ENCODE data around the gene RIC1.
"Not testable (repeated sequence)": the region's sequence is repeated elsewhere in the genome, so short reads cannot be mapped to it uniquely, and the experiment has no call there.

The RIC1 gene

GRCh38 chr9:5642170-5642569, 13.3 kb downstream of the RIC1 start:
- Histone ChIP-seq H3K4me2 (ENCODE audit: low read length) (no peak overlapping the region), H3K4me3 (ENCODE audit: low read length) (no peak overlapping the region), H3K27me3 (ENCODE audit: control insufficient read depth, insufficient read depth, low read length) (no peaks in the 10 kb centered on the region), H3K9me3 (replicated peaks; ENCODE audit: low read length) (no peaks in the 10 kb centered on the region), H3K36me3 (ENCODE audit: insufficient read depth, low read length) (no peaks in the 10 kb centered on the region), H3K9ac (ENCODE audit: low read depth, low read length) (no peak overlapping the region), H3K4me1 (ENCODE audit: control insufficient read depth, insufficient read depth, low read length) (peaks cover 6% of the 10 kb centered on the region)

GRCh38 chr9:5643005-5643624, 14.2 kb downstream of the RIC1 start:
- H3K4me1 ChIP-seq (ENCODE audit: control insufficient read depth, insufficient read depth, low read length) = peaks cover 6% of the 10 kb centered on the region
- no peak overlapping the region for H3K4me3 ChIP-seq (ENCODE audit: low read length)
- H3K27me3 ChIP-seq (ENCODE audit: control insufficient read depth, insufficient read depth, low read length) = no peaks in the 10 kb centered on the region
- H3K9ac ChIP-seq (ENCODE audit: low read depth, low read length) = no peak overlapping the region
- H3K4me2 ChIP-seq (ENCODE audit: low read length) = no peak overlapping the region
- H3K9me3 ChIP-seq (replicated peaks; ENCODE audit: low read length) = no peaks in the 10 kb centered on the region
- no peaks in the 10 kb centered on the region for H3K36me3 ChIP-seq (ENCODE audit: insufficient read depth, low read length)

- no peak overlapping the region for H3K9ac ChIP-seq (ENCODE audit: low read depth, low read length)
- no peaks in the 10 kb centered on the region for H3K36me3 ChIP-seq (ENCODE audit: insufficient read depth, low read length)
- no peak overlapping the region for H3K4me2 ChIP-seq (ENCODE audit: low read length)
- peaks cover 6% of the 10 kb centered on the region for H3K4me1 ChIP-seq (ENCODE audit: control insufficient read depth, insufficient read depth, low read length)
- H3K9me3 ChIP-seq (replicated peaks; ENCODE audit: low read length) = no peaks in the 10 kb centered on the region
- H3K27me3 ChIP-seq (ENCODE audit: control insufficient read depth, insufficient read depth, low read length) = no peaks in the 10 kb centered on the region
- no peak overlapping the region for H3K4me3 ChIP-seq (ENCODE audit: low read length)
Measured at GRCh38 chr9:5644501-5644900, 15.6 kb downstream of the RIC1 start.

GRCh38 chr9:5646116-5646515, 17.2 kb downstream of the RIC1 start:
- H3K4me3 ChIP-seq (ENCODE audit: low read length) = no peak overlapping the region
- no peaks in the 10 kb centered on the region for H3K36me3 ChIP-seq (ENCODE audit: insufficient read depth, low read length)
- H3K4me1 ChIP-seq (ENCODE audit: control insufficient read depth, insufficient read depth, low read length) = peaks cover 15% of the 10 kb centered on the region
- H3K9ac ChIP-seq (ENCODE audit: low read depth, low read length) = no peak overlapping the region
- H3K4me2 ChIP-seq (ENCODE audit: low read length) = no peak overlapping the region
- H3K9me3 ChIP-seq (replicated peaks; ENCODE audit: low read length) = no peaks in the 10 kb centered on the region
- H3K27me3 ChIP-seq (ENCODE audit: control insufficient read depth, insufficient read depth, low read length) = no peaks in the 10 kb centered on the region

- no peak overlapping the region for H3K4me2 ChIP-seq (ENCODE audit: low read length)
- H3K9ac ChIP-seq (ENCODE audit: low read depth, low read length) = no peak overlapping the region
- H3K9me3 ChIP-seq (replicated peaks; ENCODE audit: low read length) = peaks cover 7% of the 10 kb centered on the region
- H3K27me3 ChIP-seq (ENCODE audit: control insufficient read depth, insufficient read depth, low read length) = no peaks in the 10 kb centered on the region
- no peak overlapping the region for H3K4me3 ChIP-seq (ENCODE audit: low read length)
- H3K4me1 ChIP-seq (ENCODE audit: control insufficient read depth, insufficient read depth, low read length) = peaks cover 13% of the 10 kb centered on the region
- H3K36me3 ChIP-seq (ENCODE audit: insufficient read depth, low read length) = no peaks in the 10 kb centered on the region
Measured at GRCh38 chr9:5650356-5651105, 21.6 kb downstream of the RIC1 start.

- peak overlapping the region; percentile 35 for H3K4me2 ChIP-seq (ENCODE audit: low read length)
- H3K36me3 ChIP-seq (ENCODE audit: insufficient read depth, low read length) = no peaks in the 10 kb centered on the region
- peaks cover 13% of the 10 kb centered on the region for H3K4me1 ChIP-seq (ENCODE audit: control insufficient read depth, insufficient read depth, low read length)
- peaks cover 7% of the 10 kb centered on the region for H3K9me3 ChIP-seq (replicated peaks; ENCODE audit: low read length)
- no peaks in the 10 kb centered on the region for H3K27me3 ChIP-seq (ENCODE audit: control insufficient read depth, insufficient read depth, low read length)
- no peak overlapping the region for H3K4me3 ChIP-seq (ENCODE audit: low read length)
- no peak overlapping the region for H3K9ac ChIP-seq (ENCODE audit: low read depth, low read length)
Measured at GRCh38 chr9:5651246-5651645, 22.3 kb downstream of the RIC1 start.

- no peak overlapping the region for H3K9ac ChIP-seq (ENCODE audit: low read depth, low read length)
- no peak overlapping the region for H3K4me3 ChIP-seq (ENCODE audit: low read length)
- peaks cover 7% of the 10 kb centered on the region for H3K9me3 ChIP-seq (replicated peaks; ENCODE audit: low read length)
- H3K4me1 ChIP-seq (ENCODE audit: control insufficient read depth, insufficient read depth, low read length) = peaks cover 13% of the 10 kb centered on the region
- no peaks in the 10 kb centered on the region for H3K36me3 ChIP-seq (ENCODE audit: insufficient read depth, low read length)
- no peak overlapping the region for H3K4me2 ChIP-seq (ENCODE audit: low read length)
- no peaks in the 10 kb centered on the region for H3K27me3 ChIP-seq (ENCODE audit: control insufficient read depth, insufficient read depth, low read length)
Measured at GRCh38 chr9:5652821-5653220, 23.9 kb downstream of the RIC1 start.

- not testable (repeated sequence) for H3K27me3 ChIP-seq (ENCODE audit: control insufficient read depth, insufficient read depth, low read length); H3K9ac ChIP-seq (ENCODE audit: low read depth, low read length); H3K4me1 ChIP-seq (ENCODE audit: control insufficient read depth, insufficient read depth, low read length); H3K4me2 ChIP-seq (ENCODE audit: low read length); H3K9me3 ChIP-seq (replicated peaks; ENCODE audit: low read length); H3K4me3 ChIP-seq (ENCODE audit: low read length)
- H3K36me3 ChIP-seq (ENCODE audit: insufficient read depth, low read length) = peaks cover 14% of the 10 kb centered on the region
Measured at GRCh38 chr9:5662804-5663203, 33.9 kb downstream of the RIC1 start.

- Histone ChIP-seq H3K9me3 (replicated peaks; ENCODE audit: low read length) (peaks cover 4% of the 10 kb centered on the region), H3K27me3 (ENCODE audit: control insufficient read depth, insufficient read depth, low read length) (no peaks in the 10 kb centered on the region), H3K9ac (ENCODE audit: low read depth, low read length) (no peak overlapping the region), H3K36me3 (ENCODE audit: insufficient read depth, low read length) (peaks cover 7% of the 10 kb centered on the region), H3K4me1 (ENCODE audit: control insufficient read depth, insufficient read depth, low read length) (no peaks in the 10 kb centered on the region), H3K4me3 (ENCODE audit: low read length) (no peak overlapping the region), H3K4me2 (ENCODE audit: low read length) (no peak overlapping the region)
Measured at GRCh38 chr9:5665059-5665458, 36.2 kb downstream of the RIC1 start.

GRCh38 chr9:5667391-5667790, 38.5 kb downstream of the RIC1 start:
- H3K4me1 ChIP-seq (ENCODE audit: control insufficient read depth, insufficient read depth, low read length) = no peaks in the 10 kb centered on the region
- no peak overlapping the region for H3K4me2 ChIP-seq (ENCODE audit: low read length)
- H3K9ac ChIP-seq (ENCODE audit: low read depth, low read length) = no peak overlapping the region
- peaks cover 3% of the 10 kb centered on the region for H3K36me3 ChIP-seq (ENCODE audit: insufficient read depth, low read length)
- H3K4me3 ChIP-seq (ENCODE audit: low read length) = no peak overlapping the region
- no peaks in the 10 kb centered on the region for H3K27me3 ChIP-seq (ENCODE audit: control insufficient read depth, insufficient read depth, low read length)
- no peaks in the 10 kb centered on the region for H3K9me3 ChIP-seq (replicated peaks; ENCODE audit: low read length)

GRCh38 chr9:5670079-5670478, 41.2 kb downstream of the RIC1 start:
- no peak overlapping the region for H3K4me2 ChIP-seq (ENCODE audit: low read length)
- H3K9ac ChIP-seq (ENCODE audit: low read depth, low read length) = no peak overlapping the region
- H3K4me1 ChIP-seq (ENCODE audit: control insufficient read depth, insufficient read depth, low read length) = no peaks in the 10 kb centered on the region
- H3K4me3 ChIP-seq (ENCODE audit: low read length) = no peak overlapping the region
- no peaks in the 10 kb centered on the region for H3K27me3 ChIP-seq (ENCODE audit: control insufficient read depth, insufficient read depth, low read length)
- peaks cover 3% of the 10 kb centered on the region for H3K36me3 ChIP-seq (ENCODE audit: insufficient read depth, low read length)
- H3K9me3 ChIP-seq (replicated peaks; ENCODE audit: low read length) = no peaks in the 10 kb centered on the region

Data from skeletal muscle satellite cell (primary cell).